EH (cell line): Measurements from ENCODE around the gene FKBP1B.

Source experiments
- DNase-seq: peaks from one replicate; pipeline ENCODE4 v3.0.0-alpha.2; 2015; ENCODE audit warnings: low read depth

The FKBP1B gene

DNA sequence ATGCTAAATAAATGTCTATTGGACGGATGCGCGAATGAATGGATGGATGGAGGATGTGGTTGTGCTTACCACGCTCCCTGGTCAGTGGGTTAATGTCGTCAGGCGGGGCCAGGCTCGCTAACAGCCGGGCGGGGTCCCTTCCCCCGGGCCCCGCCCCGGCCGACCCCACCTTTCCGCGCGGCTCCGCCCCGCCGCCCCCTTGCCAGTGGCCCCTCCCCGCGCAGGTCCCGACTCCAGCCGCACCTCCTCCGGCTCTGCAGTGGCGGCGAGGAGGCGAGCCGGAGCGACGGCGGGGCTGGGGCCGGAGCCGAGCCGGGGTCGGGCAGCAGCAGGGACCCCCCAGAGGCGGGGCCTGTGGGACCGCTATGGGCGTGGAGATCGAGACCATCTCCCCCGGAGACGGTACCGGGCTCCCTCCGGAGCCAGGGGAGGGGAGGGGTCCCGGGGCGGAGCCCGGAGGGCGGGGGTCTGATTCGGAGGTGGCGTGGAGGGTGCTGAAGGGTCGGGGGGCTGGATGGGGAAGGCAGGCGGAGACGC is at the start of gene FKBP1B:
FKBP1B (plus strand) TSS at position 257 of the 537 bp plus-strand sequence; CDS start at position 366, 109 bp downstream.
- DNase-seq, result peak; percentile 69

DNA sequence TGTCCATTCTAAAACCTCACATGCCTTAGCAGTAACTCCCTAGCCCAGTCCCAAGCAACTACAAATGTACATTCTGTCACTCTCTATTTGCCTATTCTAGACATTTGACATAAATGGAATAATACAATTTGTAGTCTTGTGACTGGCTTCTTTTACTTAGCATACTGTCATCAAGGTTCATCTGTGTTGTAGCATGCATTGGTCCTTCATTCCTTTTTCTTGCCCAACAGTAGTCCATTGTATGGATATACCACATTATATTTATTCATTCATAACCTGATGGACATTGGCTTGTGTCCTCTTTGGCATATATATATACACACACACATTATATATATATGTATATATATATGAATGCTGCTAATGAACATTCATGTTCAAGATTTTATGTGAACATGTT is 41.8 kb upstream of the FKBP1B start:
- no peak for DNase-seq

DNA sequence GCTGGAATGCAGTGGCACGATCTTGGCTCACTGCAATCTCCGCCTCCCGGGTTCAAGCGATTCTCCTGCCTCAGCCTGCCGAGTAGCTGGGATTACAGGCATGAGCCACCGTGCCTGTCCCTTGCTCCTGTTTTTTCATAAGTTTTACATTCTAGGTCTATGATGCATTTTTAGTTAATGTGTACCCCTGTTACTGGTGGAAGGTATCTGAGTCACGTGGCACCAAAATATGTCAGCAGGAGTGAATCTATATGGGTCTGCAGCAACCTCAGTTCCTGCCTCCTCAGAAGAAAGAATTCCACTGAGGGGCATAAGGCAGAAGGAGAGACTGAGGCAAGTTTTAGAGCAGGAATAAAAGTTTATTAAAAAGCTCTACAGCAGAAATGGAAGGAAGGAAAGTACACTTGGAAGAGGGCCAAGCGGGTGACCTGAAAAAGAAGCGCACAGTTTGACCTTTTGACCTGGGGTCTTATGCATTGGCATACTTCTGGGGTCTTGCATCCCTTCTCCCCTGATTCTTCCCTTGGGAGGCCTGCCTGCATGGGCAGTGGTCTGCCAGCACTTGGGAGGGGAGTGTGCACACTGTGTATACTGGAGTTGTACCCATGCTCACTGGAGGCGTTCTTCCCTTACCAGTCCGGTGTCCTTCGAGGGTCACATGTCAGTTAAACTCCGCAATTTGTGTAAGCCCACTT is 40.7 kb upstream of the FKBP1B start:
- DNase-seq, result no peak

DNA sequence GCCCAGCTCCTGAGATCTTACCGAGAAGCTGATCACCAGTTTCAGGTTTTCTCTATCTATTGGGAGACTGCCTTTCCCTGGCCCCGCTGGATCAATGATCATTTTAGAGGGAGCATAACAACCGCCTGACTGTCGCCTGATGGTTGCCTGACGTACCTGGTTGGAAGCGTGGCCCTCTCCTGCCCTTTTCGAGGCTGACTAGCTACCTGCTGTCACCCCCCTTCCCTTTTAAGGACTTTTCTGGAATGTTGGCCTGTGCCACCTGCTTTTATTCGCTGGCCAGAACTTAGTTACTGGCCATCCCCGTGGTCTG is 40.2 kb upstream of the FKBP1B start:
- no peak for DNase-seq

DNA sequence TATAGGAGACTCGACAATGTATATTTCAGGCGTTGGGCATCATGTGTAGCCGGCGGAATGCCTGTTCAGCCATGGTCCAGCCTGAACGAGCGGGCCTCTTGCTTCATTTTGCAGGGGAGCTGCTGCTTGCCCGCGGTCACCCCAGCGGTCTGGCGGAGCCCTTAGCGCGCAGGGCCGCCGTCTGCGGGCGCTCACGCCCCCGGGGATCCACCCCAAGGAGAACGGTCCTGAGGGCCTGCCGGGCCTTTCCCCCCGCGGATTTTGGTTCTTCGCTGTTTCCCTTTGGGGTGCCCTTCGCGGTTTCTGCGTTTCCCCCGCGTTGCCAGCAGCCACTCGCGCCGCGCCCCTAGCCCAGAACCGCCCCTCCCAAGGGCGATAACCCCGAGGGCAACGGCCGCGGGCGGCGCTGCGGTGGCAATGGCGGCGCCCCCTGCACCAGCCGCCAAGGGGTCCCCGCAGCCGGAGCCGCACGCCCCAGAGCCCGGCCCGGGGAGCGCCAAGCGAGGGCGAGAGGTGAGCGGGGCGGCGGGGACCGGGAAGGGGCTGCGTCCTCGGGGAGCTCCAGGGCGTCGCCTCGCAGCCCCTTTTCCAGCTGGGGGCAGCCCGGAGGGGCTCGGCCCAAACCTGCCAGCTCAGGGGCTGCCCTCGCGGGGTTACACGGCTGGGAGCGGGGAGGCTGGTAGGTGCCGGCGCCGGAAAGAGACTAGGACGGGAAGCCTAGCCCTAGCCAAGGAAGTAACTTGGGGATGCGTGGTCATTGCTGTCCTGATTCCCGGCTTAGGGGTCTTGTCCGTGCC is 39.7 kb upstream of the FKBP1B start, which contains the start of gene MFSD2B:
MFSD2B (plus strand) TSS at position 406 of the 797 bp plus-strand sequence; CDS start at position 418, 12 bp downstream.
- DNase-seq, result peak; percentile 19

DNA sequence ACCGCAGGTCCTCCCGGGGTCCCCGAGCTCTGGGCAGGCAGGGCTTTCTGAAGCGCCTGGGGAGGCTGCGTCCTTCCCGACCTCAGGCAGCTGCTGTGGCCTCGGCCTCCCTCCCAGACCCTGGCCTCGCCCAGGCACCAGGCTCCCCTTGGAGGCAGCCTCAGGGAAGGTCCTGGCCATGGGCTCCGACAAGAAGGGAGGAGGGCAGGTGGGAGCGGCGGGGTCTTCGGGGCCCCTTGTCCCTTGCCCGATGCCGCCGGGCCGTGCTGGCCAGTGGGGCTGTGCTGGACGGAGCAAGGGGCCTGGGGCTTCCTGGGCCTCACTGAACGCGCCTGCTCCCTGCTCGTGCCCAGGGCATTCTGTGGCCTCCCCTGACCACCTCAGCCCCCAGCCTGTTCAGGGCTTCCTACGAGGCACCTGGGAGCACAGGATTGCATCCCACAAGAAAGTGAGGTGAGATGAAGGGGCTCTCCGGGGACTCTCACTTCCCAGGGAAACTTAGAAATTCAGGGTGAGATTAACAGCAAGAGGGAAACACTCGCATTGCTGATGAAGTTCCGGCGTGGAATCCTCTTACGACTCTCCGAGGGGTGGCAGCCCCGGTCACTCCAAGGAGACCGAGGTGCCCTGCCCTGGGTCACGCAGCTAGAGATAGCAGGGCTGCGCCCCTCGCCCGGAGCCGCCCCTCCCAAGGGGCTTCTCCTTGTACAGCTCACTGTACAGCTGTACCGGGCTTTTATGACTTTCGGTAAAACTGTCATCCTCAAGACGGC is 38.9 kb upstream of the FKBP1B start:
- DNase-seq, result no peak

DNA sequence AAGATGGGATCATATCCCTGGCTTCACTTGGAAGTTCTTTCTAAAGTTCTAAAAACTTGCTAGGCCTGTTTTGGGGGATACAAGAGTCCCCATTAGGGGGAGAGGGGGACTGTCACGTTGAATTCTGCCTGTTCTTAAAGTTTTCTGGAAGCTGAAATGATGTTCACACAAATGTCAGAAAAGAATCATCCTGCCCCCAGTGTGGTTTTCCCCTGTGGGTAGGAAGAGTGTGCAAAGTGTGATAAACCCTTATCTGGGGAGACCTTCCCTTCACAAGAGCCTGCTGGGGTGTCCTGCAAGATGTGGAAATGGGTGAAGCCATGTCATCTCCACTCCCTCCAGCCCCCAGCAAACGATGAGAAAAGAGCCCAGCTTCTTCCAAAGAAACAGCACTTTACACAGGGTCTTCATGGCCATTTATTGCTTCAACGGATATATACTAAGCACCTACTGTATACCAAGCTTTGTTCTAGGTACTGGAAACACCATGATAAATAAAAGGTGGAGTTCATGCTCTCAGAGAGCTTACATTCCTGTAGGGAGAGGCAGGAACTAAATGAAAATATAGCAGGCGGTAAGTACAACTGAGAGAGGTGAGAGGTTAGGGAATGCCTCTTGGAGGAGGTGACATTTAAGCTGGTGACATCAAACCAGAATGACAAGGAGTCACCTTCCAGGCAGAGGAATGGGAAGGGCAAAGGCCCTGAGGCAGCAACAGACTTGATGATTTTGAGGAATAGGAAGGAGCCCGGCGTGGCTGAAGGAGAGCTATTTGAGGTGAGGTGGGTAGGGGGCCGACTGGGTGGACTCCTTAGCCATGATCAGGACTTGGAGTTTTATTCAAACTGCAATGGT is 38.1 kb upstream of the FKBP1B start:
- DNase-seq, result no peak

DNA sequence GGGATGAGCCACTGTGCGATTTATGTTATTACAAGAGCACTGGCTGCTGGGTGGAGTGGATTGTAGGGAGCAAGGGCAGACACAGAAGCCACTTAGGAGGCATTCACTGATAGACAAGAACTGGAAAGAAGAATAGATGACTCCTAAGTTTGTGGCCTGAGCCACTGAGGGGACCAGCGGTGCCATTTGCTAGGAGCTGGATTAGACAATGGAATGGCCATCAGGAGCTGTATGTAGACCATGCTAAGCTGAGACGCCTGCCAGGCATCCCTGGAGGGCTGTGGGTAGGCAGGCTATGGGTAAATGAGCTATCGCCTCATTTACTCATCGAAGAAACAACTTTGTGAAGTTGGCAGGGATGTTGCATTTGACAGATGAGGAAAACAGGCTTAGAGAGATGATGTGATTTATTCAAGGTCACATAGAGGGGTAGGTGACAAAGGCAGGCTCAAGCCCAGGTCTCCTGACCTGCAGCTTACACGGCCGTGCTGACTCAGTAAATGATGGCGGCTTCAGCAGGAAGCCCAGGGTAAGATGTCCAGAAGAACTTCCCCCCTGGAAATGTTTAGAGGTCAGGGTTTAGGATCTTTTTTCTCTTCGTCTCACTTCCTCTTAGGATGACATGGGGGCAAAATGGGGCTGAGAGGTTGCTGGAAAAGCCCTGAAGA is 36.9 kb upstream of the FKBP1B start:
- no peak for DNase-seq

DNA sequence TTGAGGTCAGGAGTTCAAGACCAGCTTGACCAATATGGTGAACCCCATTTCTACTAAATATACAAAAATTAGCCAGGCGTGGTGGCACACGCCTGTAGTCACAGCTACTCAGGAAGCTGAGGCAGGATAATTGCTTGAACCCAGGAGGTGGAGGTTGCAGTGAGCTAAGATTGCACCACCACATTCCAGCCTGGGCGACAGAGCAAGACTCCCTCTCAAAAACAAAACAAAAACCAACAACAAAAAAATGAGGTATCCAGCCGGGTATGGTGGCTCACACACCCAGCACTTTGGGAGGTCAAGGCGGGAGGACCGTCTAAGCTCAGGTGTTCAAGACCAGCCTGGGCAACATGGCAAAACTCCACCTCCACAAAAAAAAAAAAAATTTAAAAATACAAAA is 34.6 kb upstream of the FKBP1B start:
- DNase-seq, result peak; percentile 15

DNA sequence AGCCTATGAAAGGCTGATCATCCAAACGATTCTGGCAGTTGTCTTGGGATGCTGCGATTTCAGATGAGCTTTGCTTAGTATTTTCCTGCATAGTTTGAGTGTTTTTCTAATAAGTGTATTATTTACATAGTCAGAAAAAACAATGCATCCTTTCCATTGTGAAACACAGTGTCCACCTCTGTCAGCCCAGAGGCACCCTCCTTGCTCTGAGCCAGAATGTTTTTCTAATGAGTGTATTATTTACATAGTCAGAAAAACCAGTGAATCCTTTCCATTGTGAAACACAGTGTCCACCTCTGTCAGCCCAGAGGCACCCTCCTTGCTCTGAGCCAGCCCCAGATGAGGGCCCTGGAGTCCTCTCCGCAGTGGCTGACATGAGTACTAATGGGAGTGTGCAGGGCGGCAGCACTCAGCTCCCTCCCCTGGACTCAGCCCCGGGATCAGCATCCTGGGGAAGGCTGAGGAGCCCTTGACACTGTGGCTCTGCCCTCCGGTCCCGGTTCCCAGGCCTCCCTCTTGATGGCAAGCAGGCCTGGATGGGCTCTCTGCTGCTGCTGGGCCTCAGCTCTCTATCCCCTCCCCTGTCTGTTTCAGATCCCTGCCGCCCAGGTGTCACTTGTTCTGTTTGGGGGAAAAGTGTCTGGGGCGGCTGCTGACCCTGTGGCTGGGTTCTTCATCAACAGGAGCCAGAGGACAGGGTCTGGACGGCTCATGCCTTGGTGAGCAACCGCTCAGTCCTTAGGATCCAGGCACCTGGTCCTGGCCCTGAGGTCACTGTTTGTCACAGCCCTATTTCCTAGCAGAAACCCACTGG is 33.8 kb upstream of the FKBP1B start:
- peak; percentile 93 for DNase-seq

DNA sequence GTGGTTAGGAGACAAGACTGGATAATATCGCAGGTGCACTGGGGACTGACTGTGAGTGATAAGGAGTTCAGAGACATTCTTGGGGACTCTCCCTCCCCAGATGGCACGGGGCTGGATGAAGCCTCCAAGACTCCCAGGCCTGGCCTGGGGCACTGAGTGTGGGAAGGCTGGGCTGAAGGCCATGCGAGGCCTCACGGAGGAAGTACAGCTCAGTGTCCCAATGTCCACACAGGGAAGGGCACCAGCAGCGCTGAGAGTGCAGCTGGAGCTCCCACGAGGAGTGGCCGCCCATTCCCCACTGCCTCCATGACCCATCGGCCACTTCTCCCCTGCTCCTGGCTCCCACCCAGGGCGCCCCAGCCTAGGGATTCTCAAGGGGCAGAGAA is 33.2 kb upstream of the FKBP1B start:
- DNase-seq, result peak; percentile 32

DNA sequence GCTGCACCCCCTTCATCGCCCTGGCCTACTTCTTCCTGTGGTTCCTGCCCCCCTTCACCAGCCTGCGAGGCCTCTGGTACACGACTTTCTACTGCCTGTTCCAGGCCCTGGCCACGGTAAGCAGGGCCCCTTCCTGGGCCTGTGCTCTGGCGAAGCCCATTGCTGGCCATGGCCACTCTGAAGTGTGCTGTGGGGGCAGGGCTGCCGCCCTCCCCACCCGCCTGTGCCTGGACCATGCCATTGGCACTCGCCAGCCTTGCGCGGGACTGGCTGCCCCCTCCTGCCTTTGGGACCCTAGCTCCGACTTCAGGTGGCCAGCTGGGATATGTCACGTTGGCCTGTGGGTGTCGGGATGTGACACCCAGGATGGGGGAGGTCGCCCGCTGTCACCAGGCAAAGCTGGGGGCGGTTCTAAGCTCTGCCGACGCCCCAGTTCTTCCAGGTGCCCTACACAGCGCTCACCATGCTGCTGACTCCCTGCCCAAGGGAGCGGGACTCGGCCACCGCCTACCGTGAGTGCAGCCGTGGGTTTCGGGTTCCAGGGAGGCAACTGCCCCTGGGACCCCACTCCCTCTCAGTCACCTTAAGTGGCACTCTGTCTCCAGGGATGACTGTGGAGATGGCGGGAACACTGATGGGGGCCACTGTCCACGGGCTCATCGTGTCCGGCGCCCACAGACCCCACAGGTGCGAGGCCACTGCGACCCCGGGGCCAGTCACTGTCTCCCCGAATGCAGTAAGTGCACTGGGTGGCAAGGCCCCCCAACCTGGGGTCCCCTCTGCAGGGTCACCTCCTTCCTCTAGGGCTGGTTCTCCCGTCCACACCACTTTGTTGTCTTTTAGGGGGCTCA is 32.5 kb upstream of the FKBP1B start:
- DNase-seq, result no peak

DNA sequence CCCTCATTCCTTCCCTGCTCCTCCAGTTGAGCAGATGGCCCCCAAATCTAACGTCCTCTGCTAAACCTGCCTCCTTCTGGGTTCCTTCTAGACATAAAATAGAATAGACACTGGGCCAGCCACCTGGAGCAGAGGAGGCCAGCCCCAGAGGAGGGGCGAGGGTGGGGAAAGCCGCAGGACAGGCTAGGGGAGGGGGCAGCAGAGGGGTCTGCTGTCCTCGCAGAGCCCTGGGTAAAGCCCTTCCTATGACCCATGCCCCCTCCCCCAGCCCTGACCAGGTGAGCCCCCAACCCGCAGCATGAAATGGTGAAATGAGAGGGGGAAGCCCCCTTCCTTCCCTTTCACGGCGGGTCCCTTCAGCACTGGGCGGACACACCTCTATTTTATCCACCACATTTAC is 31.8 kb upstream of the FKBP1B start:
- DNase-seq, result no peak

DNA sequence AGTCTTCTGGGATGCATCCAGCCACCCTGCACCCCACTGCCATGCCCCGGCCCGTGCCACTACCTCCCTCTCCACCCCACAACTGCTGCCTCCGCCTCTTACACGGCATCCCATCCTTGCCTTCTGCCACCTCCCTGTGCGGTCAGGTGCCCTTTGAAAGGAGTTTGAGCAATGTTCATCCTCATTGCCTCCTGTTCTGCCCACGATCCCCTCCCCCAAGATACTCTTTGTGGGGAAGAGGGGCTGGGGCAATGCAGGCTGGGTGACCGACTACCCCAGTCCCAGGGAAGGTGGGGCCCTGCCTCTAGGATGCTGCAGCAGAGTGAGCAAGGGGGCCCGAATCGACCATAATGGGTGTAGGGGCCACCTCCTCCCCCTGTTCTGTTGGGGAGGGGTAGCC is 31.3 kb upstream of the FKBP1B start:
- DNase-seq, result no peak

DNA sequence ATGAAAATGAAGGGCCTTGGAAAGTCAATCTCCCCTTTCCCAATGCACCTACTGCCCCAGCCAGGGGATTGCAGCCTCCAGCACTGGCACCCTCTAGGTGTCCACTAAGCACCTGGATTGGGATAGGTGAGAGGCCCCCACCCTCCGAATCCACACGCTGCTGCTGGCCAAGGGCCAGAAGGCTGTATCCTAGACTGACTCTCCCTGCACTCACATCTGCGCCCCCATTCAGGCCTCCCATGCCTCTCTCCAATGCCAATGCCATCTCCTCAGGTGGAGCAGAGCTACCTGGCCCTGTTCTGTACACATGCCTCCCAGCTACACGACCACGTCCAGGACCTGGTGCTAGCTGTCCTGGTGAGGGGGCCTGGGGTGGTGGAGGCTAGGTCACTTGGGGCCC is 29.8 kb upstream of the FKBP1B start:
- DNase-seq, result no peak

DNA sequence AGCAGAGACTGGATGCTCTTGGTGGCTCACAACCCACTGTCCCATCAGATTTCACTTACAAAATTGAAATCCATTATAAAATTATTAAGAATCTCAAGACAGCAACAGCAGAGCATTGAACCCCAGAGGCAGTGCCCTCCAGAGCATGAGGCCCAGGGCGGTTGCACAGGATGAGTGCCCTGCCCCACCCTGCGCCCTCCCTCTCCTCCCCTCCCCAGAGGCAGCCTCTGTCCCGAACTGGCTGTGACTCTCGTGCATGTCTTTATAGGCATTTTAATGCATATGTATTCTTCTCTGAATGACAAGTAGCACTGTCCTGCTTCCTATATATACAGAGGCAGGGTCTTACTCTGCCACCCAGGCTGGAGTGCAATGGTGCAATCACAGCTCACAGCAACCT is 29.3 kb upstream of the FKBP1B start:
- no peak for DNase-seq

DNA sequence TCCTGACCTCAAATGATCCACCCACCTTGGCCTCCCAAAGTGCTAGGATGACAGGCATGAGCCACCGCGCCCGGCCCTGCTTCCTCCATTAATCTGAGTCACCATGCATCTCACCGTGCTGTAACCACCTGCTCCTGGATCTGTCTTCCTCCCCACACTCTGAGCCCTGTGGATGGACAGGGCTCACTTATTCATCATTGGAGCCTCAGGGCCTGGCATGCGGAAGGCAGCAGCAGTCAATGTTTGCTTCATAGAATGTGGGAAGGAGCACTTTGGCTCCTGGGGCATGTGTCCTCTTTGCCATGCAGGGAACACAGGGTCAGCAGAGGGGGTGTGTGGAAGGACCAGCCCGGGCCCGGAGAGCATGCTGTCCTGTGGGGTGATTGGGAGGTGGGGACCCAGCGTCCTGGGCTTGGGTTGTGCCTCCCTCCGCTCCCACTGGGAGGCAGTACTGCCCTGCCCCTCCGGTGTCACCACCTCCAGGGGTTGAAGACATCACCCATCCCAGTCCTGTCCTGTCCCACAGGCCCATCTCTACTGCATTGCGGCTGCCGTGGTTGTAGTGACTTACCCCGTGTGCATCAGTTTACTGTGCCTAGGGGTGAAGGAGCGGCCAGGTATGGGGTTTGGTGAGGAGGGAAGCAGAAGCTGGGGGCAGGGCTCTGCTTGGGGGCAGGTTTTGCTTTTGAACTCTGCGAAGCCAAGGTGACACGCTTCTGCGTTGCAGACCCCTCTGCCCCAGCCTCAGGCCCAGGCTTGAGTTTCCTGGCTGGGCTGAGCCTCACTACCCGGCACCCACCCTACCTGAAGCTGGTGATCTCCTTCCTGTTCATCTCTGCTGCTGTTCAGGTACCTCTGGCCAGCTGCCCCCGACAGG is 28.2 kb upstream of the FKBP1B start:
- DNase-seq, result peak; percentile 22

DNA sequence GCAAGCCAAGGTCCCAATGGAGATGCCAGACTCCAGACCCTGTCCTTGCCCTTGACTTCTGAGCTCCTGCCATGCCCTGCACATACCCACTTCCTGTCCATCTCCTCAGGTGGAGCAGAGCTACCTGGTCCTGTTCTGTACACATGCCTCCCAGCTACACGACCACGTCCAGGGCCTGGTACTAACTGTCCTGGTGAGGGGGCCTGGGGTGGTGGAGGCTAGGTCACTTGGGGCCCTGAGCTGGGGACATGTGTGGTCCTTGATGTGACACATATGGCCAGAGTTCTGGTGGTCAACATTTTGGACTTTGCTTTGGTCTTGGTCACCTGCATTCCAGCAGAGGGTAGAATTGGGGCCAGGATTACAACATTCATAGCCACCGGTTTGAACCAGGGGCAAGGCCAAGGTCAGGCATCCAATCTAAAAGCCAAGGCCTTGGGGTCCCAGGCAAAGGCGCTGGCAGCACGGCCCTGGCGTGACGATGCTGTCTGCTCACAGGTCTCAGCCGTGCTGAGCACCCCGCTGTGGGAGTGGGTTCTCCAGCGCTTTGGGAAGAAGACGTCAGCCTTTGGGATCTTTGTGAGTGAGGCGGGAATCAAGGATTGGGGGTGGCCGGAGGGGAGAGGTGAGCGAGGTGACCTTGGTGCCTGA is 27.1 kb upstream of the FKBP1B start:
- DNase-seq, result no peak
